Activated gamma-delta T cell treated with anti-CD3 and anti-CD28 coated beads, Interleukin-2, amount 50 U/mL, for 16 hours (primary cell): ENCODE results near the gene LSAMP.

ENCODE experiments used
- DNase-seq: peaks from one replicate; pipeline ENCODE4 v3.0.0-alpha.2; 2020; ENCODE audit warnings: low read depth

The LSAMP gene

GRCh38 chr3:116007000-116007399 lies 438.3 kb downstream of the LSAMP start:
- DNase-seq, result no peak

- no peak for DNase-seq
These were observed 439.9 kb downstream of the LSAMP start for GRCh38 chr3:116005404-116005803.

- no peak for DNase-seq
These were observed 443.1 kb downstream of the LSAMP start for GRCh38 chr3:116002235-116002634.

- no peak for DNase-seq
These were observed 444.1 kb downstream of the LSAMP start for GRCh38 chr3:116001151-116001621.

GRCh38 chr3:116000311-116000710 lies 445.0 kb downstream of the LSAMP start:
- DNase-seq, result no peak

GRCh38 chr3:115999613-116000012 lies 445.7 kb downstream of the LSAMP start:
- DNase-seq, result no peak

GRCh38 chr3:115999001-115999585 lies 446.2 kb downstream of the LSAMP start:
- no peak for DNase-seq

GRCh38 chr3:115996420-115997108 lies 448.7 kb downstream of the LSAMP start:
- DNase-seq, result no peak

- no peak for DNase-seq
These were observed 454.6 kb downstream of the LSAMP start for GRCh38 chr3:115990669-115991068.

GRCh38 chr3:115989684-115990421 lies 455.4 kb downstream of the LSAMP start:
- no peak for DNase-seq

DNA sequence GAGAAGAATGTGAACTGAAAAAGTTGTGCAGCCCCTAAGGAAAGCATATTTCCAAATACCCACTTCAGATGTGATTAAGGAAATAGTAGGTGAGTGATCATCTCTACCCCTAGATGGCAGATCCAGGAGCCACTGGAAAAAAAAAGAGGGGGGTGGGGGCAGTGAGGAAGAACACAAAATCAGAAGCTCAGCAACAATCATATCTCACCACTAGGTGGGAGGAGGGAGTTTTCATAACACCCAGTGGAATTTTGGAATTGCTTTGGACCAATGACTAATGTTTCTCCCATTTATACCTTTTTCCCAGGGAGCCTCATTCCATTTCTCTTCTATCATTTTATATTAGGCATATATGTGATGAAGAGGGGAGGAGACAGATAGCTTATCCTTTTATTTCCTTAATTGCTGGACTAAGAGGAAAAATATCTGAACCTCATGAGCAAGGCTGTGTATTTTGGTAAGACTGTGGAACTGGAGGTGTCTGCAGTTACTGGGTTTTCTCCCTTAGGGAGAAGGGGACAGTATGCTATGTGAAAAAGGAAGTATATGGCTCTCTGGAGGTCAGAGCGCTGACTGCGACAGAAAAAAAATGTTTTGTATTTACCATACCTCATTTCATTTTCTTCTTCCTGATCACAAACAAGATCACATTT lies 458.6 kb downstream of the LSAMP start:
- no peak for DNase-seq

DNA sequence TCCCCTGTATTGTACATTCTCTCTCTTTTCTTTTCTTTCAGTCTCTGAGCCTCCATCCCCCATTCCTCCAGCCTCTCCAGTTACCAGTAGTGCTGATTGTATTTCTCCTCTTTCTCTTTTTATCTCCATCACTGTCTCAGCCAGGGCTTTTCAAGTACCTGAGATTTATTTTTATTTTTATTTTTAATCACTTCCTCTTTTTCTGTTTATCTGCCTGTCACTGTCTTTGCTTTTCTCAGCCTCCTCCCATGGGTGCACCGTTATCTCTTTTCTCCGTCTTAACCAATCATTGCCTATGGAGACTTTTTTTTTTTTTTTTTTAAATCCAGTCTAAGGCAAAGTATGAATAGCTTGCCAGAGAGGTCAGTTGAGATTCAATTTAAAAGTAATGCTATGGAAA lies 462.7 kb downstream of the LSAMP start:
- no peak for DNase-seq

DNA sequence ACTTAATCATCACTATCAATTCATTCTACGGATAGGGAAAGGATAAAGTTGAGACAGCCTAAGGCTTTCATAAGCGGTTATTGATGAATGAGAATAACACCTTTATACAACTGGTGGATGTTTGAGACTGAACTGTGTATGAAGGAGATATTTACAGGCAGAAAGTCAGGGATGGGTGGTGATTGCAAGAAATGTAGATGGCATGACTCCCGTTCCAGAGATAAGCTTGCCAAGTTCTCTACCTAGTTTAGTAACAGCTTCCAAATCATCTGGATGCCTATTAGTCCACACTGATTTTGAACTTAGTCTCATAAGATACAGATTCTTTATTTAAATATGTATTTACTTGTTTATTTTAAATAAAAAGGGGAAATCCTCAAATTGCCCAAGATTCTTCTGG lies 463.2 kb downstream of the LSAMP start:
- no peak for DNase-seq

DNA sequence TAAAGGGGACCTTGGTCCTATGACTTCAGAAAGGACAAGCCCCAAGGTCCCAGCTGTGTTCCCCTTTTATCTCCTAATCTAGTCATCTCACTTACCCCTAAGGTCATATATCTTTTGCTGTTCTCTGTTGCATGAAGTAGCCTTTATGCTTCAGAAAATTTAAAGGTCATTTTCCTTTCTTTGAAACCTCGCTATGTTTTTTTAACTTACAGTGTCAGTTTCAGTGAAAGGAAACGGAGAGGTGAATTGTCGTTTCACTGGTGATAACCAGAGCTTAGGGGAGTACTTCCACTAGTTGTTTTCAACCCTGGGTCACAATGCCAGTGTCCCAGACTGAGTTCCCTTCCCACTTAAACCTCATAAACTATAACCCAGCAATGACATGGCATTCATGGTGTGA lies 464.6 kb downstream of the LSAMP start:
- DNase-seq, result no peak

DNA sequence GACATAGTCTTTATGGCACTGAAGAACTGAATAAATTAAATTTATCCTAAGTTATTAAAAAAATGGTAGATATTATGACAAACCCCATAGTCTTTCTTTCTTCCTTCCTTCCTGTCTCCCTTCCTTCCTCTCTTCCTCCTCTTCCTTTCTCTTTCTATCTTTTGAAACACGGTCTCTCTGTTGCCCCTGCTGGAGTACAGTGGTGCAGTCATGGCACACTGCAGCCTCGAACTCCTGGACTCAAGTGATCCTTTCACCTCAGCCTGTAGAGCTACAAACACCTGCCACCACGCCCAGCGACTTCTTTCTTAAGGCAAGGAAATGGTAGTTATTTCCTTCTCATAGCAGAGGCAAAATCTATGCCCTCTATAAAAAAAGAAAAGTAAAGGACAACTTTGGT lies 467.4 kb downstream of the LSAMP start:
- DNase-seq, result no peak

DNA sequence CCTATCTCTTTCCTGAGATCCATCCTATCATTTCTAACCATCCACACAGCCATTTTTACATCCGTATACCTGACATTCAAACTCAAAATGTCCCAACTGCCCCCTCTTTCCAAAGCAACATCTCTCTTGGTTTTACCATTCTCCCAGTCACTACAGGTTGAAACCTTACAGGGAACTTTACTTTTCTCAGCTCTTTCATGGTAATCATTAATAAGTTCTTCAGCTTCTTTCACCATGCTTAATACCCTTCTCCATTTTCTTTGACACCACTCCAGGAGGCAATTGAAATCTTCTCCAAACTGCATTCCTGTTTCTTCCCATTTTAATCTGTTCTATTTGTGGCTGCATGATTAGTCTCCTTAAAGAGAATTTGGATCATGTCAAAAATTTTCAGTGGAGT lies 469.5 kb downstream of the LSAMP start:
- DNase-seq, result no peak

GRCh38 chr3:115975353-115975752 lies 469.9 kb downstream of the LSAMP start:
- no peak for DNase-seq

GRCh38 chr3:115974940-115975339 lies 470.3 kb downstream of the LSAMP start:
- no peak for DNase-seq

DNA sequence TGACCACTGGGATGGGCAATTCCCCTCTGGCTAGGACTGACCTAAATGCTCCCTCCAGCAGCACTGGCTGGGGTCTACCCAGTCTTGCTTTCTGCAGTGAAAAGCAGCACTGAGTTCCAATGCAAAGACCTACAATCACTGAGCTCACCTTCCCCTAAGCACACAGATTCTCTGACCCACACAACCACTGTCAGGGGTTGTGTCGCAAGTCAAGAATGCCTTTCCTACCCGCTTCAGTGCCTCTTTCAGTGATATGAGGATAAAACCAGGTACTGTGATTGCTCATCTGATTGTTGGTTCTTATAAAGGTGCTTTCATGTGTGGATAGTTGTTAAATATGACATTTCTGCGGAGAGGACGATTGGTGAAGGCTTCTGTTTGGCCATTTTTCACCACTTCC lies 476.4 kb downstream of the LSAMP start:
- no peak for DNase-seq

DNA sequence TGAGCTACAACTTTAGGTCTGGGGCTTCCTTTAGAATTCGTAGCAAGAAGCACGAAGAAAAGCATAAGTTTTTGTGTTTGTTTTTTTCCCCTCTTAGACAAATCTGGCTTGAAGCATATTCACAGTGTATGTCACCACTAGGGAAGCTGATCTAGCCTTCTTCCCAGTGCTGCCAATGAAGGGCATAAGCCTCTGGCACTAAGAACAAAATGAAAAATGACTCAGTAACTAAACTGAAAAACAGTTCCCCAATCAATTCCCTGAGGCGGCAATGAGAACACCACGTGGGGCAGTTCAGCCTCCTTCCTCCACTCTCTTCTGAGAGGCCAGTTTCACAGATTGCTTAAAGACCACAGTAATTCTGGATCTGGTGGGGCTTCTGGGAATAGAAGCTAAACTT lies 483.9 kb downstream of the LSAMP start:
- no peak for DNase-seq

GRCh38 chr3:115960799-115961198 lies 484.5 kb downstream of the LSAMP start:
- no peak for DNase-seq

GRCh38 chr3:115958526-115958925 lies 486.8 kb downstream of the LSAMP start:
- no peak for DNase-seq

- no peak for DNase-seq
These were observed 498.0 kb downstream of the LSAMP start for GRCh38 chr3:115947325-115947724.
